Endothelial cell of umbilical vein (primary cell): ENCODE results near the gene SFMBT1. TPM values are rescaled to one million over a fixed set of nuclear protein-coding genes. Genes with fewer than 3 reads are reported as not detected.

Experiments
- BruUV-seq: library from RNA; stranded (reverse); fragments of 400-500 nt; replicated peaks from 2 replicates; lab custom pipeline; 2021; lab: Mats Ljungman, UMichigan
- CTCF ChIA-PET: fragments of 300-600, 350-600 bp; sonication (Branson Sonifier 250); formaldehyde crosslinking; loops from one replicate; lab custom pipeline; 2021; ENCODE audit warnings: antibody characterized with exemption, inconsistent platforms; lab: Charles Lee
- POLR2A ChIA-PET: fragments of 300-600, 350-600 bp; sonication (Branson Sonifier 250); formaldehyde crosslinking; loops from one replicate; lab custom pipeline; 2021; ENCODE audit warnings: antibody characterized with exemption, inconsistent platforms; lab: Charles Lee
- DNase-seq: peaks from one replicate; pipeline ENCODE4 v3.0.0-alpha.2; 2011; ENCODE audit warnings: low read depth, low spot score
- FAIRE-seq: peaks from 2 replicates; lab custom pipeline; 2011; peaks lifted over from hg19 to GRCh38; lab: Jason Lieb, UNC
- H2AFZ ChIP-seq: 2 replicates; pipeline ENCODE4 v1.6.0; 2012; ENCODE audit warnings: low read depth, low read length, control low read depth, inconsistent platforms
- H3K27ac ChIP-seq: 2 replicates; pipeline ENCODE4 v1.5.1; 2011; ENCODE audit warnings: low read depth, mild to moderate bottlenecking, control low read depth, low read length, moderate library complexity; ENCODE audit not compliant: insufficient read depth
- H3K27me3 ChIP-seq, 2 experiments: 2 replicates each; pipeline versions ENCODE4 v1.6.0 to v1.6.1; 2011; ENCODE audit warnings: low read length in 2 of 2, mixed read lengths in 1 of 2; ENCODE audit not compliant: control insufficient read depth in 2 of 2, insufficient read depth in 2 of 2
- H3K36me3 ChIP-seq, 2 experiments: 2 replicates in 1 of 2; 3 replicates in 1 of 2; pipeline ENCODE4 v1.5.1; 2011; ENCODE audit warnings: low read length in 2 of 2, mild to moderate bottlenecking in 1 of 2, moderate library complexity in 1 of 2; ENCODE audit not compliant: control insufficient read depth in 2 of 2, insufficient read depth in 2 of 2; ENCODE audit errors: extremely low read depth in 1 of 2
- H3K4me1 ChIP-seq: 3 replicates; pipeline ENCODE4 v1.5.1; 2011; ENCODE audit warnings: mild to moderate bottlenecking, low read length; ENCODE audit not compliant: control insufficient read depth, insufficient read depth; ENCODE audit errors: extremely low read depth
- H3K4me2 ChIP-seq: 2 replicates; pipeline ENCODE4 v1.6.1; 2011; ENCODE audit warnings: low read length, control low read depth, mixed read lengths; ENCODE audit not compliant: insufficient read depth
- H3K4me3 ChIP-seq, 3 experiments: fragments of 200-600 bp in 1 of 3; sonication (generic), shearing (Covaris generic) in 1 of 3; replicated peaks in 1 of 3; 2 replicates each; pipeline ENCODE4 v1.5.1; 2011 to 2016; ENCODE audit warnings: control low read depth in 3 of 3, low read length in 3 of 3, mild to moderate bottlenecking in 2 of 3, inconsistent platforms in 1 of 3, low read depth in 1 of 3, moderate library complexity in 1 of 3; ENCODE audit not compliant: insufficient read depth in 1 of 3
- H3K79me2 ChIP-seq: 2 replicates; pipeline ENCODE4 v1.6.0; 2012; ENCODE audit warnings: low read length, inconsistent platforms; ENCODE audit not compliant: control insufficient read depth, insufficient read depth
- H3K9ac ChIP-seq: replicated peaks from 2 replicates; pipeline ENCODE3; 2011; ENCODE audit warnings: low read length, control low read depth; ENCODE audit not compliant: insufficient read depth; ENCODE audit errors: extremely low read depth
- H3K9me1 ChIP-seq: replicated peaks from 3 replicates; pipeline ENCODE4 v1.6.0; 2011; ENCODE audit warnings: mild to moderate bottlenecking, low read length; ENCODE audit not compliant: control insufficient read depth, insufficient read depth; ENCODE audit errors: extremely low read depth
- H3K9me3 ChIP-seq: replicated peaks from 2 replicates; pipeline ENCODE4 v1.5.1; 2012; ENCODE audit warnings: low read length, inconsistent platforms; ENCODE audit not compliant: control insufficient read depth, insufficient read depth
- H4K20me1 ChIP-seq: replicated peaks from 2 replicates; pipeline ENCODE3; 2011; ENCODE audit warnings: mild to moderate bottlenecking, low read length; ENCODE audit not compliant: control insufficient read depth, insufficient read depth; ENCODE audit errors: extremely low read depth
- CTCF ChIP-seq, 2 donors: IDR thresholded peaks; 1 replicate in 1 of 2; 2 replicates in 1 of 2; pipeline ENCODE4 v1.5.1; 2011; ENCODE audit warnings: low read length in 2 of 2, mild to moderate bottlenecking in 2 of 2, moderate library complexity in 2 of 2, control low read depth in 1 of 2, inconsistent platforms in 1 of 2, low read depth in 1 of 2; ENCODE audit not compliant: insufficient read depth in 1 of 2; ENCODE audit errors: extremely low read depth in 1 of 2
- EZH2 ChIP-seq: IDR thresholded peaks from 2 replicates; pipeline ENCODE4 v1.6.1; 2012; ENCODE audit warnings: borderline replicate concordance, low read depth, mild to moderate bottlenecking, moderate library complexity, low read length, inconsistent platforms; ENCODE audit not compliant: severe bottlenecking
- FOS ChIP-seq: IDR thresholded peaks from 2 replicates; pipeline ENCODE4 v1.6.1; 2011; ENCODE audit warnings: mild to moderate bottlenecking, low read length, moderate library complexity, borderline replicate concordance; ENCODE audit not compliant: insufficient read depth
- MYC ChIP-seq: IDR thresholded peaks from one replicate; pipeline ENCODE4 v1.6.1; 2011; ENCODE audit warnings: mild to moderate bottlenecking, low read depth, low read length
- POLR2A ChIP-seq: IDR thresholded peaks from 2 replicates; pipeline ENCODE4 v1.6.1; 2012; ENCODE audit warnings: low read depth, mild to moderate bottlenecking, control low read depth, low read length
- POLR2AphosphoS5 ChIP-seq: IDR thresholded peaks from 2 replicates; pipeline ENCODE4 v1.6.1; 2012; ENCODE audit warnings: low read depth, mild to moderate bottlenecking, control low read depth, low read length, moderate library complexity; ENCODE audit not compliant: insufficient read depth
- dilution Hi-C: fragments of 300-500 bp; cut with MboI; formaldehyde crosslinking; loops from one replicate; pipeline ENCODE4 v1.15.0; 2019; ENCODE audit warnings: low sequenced_read_pairs; ENCODE audit not compliant: extremely low pct_ligation_motif_present
- intact Hi-C: fragments of 100-400 bp; cut with micrococcal nuclease; formaldehyde crosslinking; loops from one replicate; pipeline ENCODE4 v1.10.0; 2022
- polyA plus RNA-seq, 4 experiments: library from polyadenylated mRNA; depleted of rRNA in 3 of 4; stranded (reverse) in 3 of 4; unstranded in 1 of 4; fragments of >200 nt; gene quantifications; 2 replicates each; pipeline versions ENCODE4 v1.2.1 to v1.2.3, GENCODE V29; 2011 to 2012; ENCODE audit warnings: missing spikeins in 1 of 4
- total RNA-seq: library from RNA; stranded (reverse); gene quantifications from 2 replicates; pipeline ENCODE4 v1.2.3, GENCODE V29; 2021
- TF ChIP-seq, protein P1 (sequence below): IDR thresholded peaks from 2 replicates; pipeline ENCODE4 v1.6.1; 2011; ENCODE audit not compliant: insufficient read depth, insufficient read length

Gene SFMBT1
- total and polyA plus RNA-seq, 2 donors (not counting 3 experiments of a cell fraction or from before 2014, with no cell fraction given) = 1.8 to 6.0 TPM

GRCh38 chr3:53083949-53084309 lies 38.1 kb upstream of the SFMBT1 start:
- BruUV-seq = no TSS peak
- no peaks in the 10 kb centered on the region for H4K20me1 ChIP-seq
- ChIA-PET POLR2A (no interaction called here), CTCF (interaction anchor here (0.9 to 1.3 kb wide), 3 partner anchors 8 to 14 kb away, joined by 3 to 5 read pairs (median 3); no protein-coding TSS in a partner anchor)
- H3K27ac ChIP-seq = no peak overlapping the region
- no peak overlapping the region for H3K9ac ChIP-seq
- H3K9me3 ChIP-seq = no peaks in the 10 kb centered on the region
- intact Hi-C loops = no loop called here
- DNase-seq = no peak
- H3K36me3 ChIP-seq = no peaks in the 10 kb centered on the region
- TF ChIP-seq FOS = no peak
- no peak for TF ChIP-seq POLR2AphosphoS5
- no peak for TF ChIP-seq MYC
- TF ChIP-seq, protein P1, sequence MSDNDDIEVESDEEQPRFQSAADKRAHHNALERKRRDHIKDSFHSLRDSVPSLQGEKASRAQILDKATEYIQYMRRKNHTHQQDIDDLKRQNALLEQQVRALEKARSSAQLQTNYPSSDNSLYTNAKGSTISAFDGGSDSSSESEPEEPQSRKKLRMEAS = no peak
- no peak for TF ChIP-seq EZH2
- no peak for TF ChIP-seq POLR2A
- TF ChIP-seq CTCF (IDR thresholded peaks at IDR 0.05; ENCODE audit: extremely low read depth in 1 of 2, insufficient read depth in 1 of 2, low read depth in 1 of 2, low read length in 2 of 2) = no peak
- no peaks in the 10 kb centered on the region for H3K79me2 ChIP-seq
- H3K4me3 ChIP-seq = no peak overlapping the region
- H3K4me2 ChIP-seq = no peak overlapping the region
- dilution Hi-C loops = no loop called here
- no peak overlapping the region for H2AFZ ChIP-seq
- H3K4me1 ChIP-seq = no peaks in the 10 kb centered on the region
- H3K27me3 ChIP-seq = no peaks in the 10 kb centered on the region
- no peaks in the 10 kb centered on the region for H3K9me1 ChIP-seq
- no peak for FAIRE-seq
